Measurements from ENCODE around the gene KCNG2.

The KCNG2 gene

DNA sequence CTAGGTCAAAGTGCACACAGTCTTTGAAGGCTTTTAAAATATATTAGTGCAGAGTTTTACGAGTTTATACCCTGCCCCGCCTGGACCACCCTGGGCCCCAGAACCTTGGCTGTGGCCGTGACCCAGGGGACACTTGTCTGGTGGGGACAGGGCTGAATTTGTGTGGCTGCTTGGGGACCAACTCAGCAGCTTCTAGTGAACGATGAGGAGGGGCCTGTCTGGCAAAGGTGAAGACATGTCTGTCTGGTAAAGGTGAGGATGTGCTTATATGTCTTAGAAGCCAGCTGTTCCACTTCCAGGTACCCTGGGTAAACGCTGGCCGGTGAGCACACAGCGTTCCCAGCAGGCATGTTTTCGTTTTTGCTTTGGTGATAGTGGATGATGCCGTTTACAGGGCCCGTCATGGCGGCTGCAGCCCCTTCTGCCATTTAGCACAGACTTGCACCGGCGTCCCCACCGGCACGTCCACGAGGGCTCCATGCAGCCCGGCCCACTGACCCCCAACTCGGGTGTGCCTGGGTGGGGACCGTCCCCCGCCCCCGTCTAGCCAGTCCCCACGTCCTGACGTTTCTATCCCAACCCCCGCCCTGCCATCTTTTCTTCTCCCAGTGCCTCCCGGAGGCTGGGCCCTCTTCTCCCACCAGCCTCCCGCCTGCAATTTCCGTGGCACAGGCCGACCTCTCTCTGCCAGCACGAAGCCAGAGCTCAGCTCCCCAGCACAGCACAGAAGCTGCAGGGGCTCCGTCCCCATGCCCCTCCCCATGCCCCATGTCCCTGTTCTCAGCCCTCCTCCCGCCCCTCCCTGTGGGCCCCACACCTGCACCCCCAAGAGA, 85.9 kb downstream of the KCNG2 start:
- no peak overlapping the region for H3K4me3 ChIP-seq (replicated peaks in 1 of 2; ENCODE audit: low read depth in 2 of 2, low read length in 2 of 2)
- TF ChIP-seq CTCF (IDR thresholded peaks at IDR 0.05; ENCODE audit: low read depth, low read length), result no peak
- no peak for DNase-seq (ENCODE audit: low read depth in 2 of 2)

- no peak for TF ChIP-seq CTCF (IDR thresholded peaks at IDR 0.05; ENCODE audit: low read depth, low read length)
- H3K4me3 ChIP-seq (replicated peaks in 1 of 2; ENCODE audit: low read depth in 2 of 2, low read length in 2 of 2), result no peak overlapping the region
- DNase-seq (ENCODE audit: low read depth in 2 of 2), result no peak
These were observed 86.7 kb downstream of the KCNG2 start for GRCh38 chr18:79884294-79884962.

GRCh38 chr18:79884963-79885728, 87.4 kb downstream of the KCNG2 start:
- TF ChIP-seq CTCF (IDR thresholded peaks at IDR 0.05; ENCODE audit: low read depth, low read length), result no peak
- no peak overlapping the region for H3K4me3 ChIP-seq (replicated peaks in 1 of 2; ENCODE audit: low read depth in 2 of 2, low read length in 2 of 2)
- no peak for DNase-seq (ENCODE audit: low read depth in 2 of 2)

DNA sequence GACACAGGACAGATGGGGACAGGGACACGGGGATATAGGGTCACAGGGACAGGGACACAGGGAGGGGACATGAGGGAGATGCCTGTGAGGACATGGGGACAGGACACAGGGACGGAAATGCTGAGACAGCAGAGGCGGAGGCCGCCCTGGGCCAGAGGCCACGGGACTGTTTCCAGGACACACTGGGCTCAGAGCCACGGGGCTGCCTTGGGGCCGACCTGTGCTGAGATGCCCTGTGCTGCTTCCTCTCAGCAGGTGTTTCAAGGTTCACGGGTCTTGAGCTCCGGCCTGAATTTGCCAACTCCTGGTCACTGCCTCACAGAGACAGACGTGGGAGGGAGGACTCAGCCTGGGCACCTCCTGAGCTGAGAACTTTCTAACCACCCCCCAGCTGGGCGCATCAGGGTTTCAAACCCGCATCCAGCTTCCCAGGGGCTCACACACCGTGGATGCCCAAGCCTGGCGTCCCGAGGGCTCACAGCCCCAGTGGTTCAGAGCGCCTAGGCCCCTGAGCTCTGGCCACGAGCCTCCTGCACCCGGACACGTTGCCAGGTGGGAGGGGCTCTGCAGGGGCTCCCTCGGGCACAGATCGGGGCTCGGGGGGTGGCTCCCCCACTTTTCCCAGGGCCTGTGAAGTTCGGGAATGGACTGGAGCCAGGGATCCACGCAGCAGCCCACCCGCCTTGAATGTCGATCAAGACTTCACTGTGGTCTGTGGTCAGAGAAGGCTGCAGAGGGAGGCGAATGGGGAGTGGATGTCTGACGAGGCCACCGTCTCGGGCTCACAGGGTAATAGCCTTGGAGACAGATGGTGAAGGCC, 89.7 kb downstream of the KCNG2 start:
- DNase-seq (ENCODE audit: low read depth in 2 of 2), result no peak
- no peak for TF ChIP-seq CTCF (IDR thresholded peaks at IDR 0.05; ENCODE audit: low read depth, low read length)
- no peak overlapping the region for H3K4me3 ChIP-seq (replicated peaks in 1 of 2; ENCODE audit: low read depth in 2 of 2, low read length in 2 of 2)

GRCh38 chr18:79888016-79888415, 90.3 kb downstream of the KCNG2 start:
- TF ChIP-seq CTCF (IDR thresholded peaks at IDR 0.05; ENCODE audit: low read depth, low read length), result no peak
- DNase-seq (ENCODE audit: low read depth in 2 of 2), result no peak
- no peak overlapping the region for H3K4me3 ChIP-seq (replicated peaks in 1 of 2; ENCODE audit: low read depth in 2 of 2, low read length in 2 of 2)

GRCh38 chr18:79889569-79889968, 91.8 kb downstream of the KCNG2 start:
- no peak for DNase-seq (ENCODE audit: low read depth in 2 of 2)
- H3K4me3 ChIP-seq (replicated peaks in 1 of 2; ENCODE audit: low read depth in 2 of 2, low read length in 2 of 2), result no peak overlapping the region
- TF ChIP-seq CTCF (IDR thresholded peaks at IDR 0.05; ENCODE audit: low read depth, low read length), result no peak

Data from cardiac fibroblast (primary cell).